Effector memory CD8-positive, alpha-beta T cell (primary cell): ENCODE measurements around the gene PPP2R3C.
A peak's percentile ranks its signal among the peaks of the same experiment; 100 is the strongest.
"Not testable (repeated sequence)": the region's sequence is repeated elsewhere in the genome, so short reads cannot be mapped to it uniquely, and the experiment has no call there.

Experiments used
- ATAC-seq: fragments of 150-1000 bp; cut with Tn5 transposase; replicated peaks from 2 replicates; pipeline ENCODE4 v1.10.0; 2021; ENCODE audit warnings: mild to moderate bottlenecking, moderate library complexity
- DNase-seq, 3 experiments: peaks; one replicate each; pipeline ENCODE4 v3.0.0; 2021
- H3K27ac Mint-ChIP-seq, 2 donors: one replicate each; pipeline ENCODE4 v1.8.0; 2022; ENCODE audit warnings: mild to moderate bottlenecking in 2 of 2, mixed read lengths in 2 of 2, moderate library complexity in 2 of 2
- H3K27me3 Mint-ChIP-seq, 2 donors: one replicate each; pipeline ENCODE4 v1.8.0; 2022; ENCODE audit warnings: mixed read lengths in 2 of 2
- H3K36me3 Mint-ChIP-seq: one replicate; pipeline ENCODE4 v1.8.0; 2022; ENCODE audit warnings: mild to moderate bottlenecking, moderate library complexity, mixed read lengths; ENCODE audit not compliant: insufficient read depth
- H3K4me1 Mint-ChIP-seq, 2 donors: one replicate each; pipeline ENCODE4 v1.8.0; 2022; ENCODE audit warnings: low read depth in 2 of 2, mixed read lengths in 2 of 2
- H3K4me3 Mint-ChIP-seq, 2 donors: one replicate each; pipeline ENCODE4 v1.8.0; 2022; ENCODE audit warnings: mild to moderate bottlenecking in 2 of 2, mixed read lengths in 2 of 2, moderate library complexity in 2 of 2
- H3K9me3 Mint-ChIP-seq, 2 donors: one replicate each; pipeline ENCODE4 v1.8.0; 2022; ENCODE audit warnings: mixed read lengths in 2 of 2
- total RNA-seq, 9 experiments: gene quantifications; one replicate each; lab custom pipeline; 2026; lab: John Stamatoyannopoulos, UW

The PPP2R3C gene
- total RNA-seq: 36.7 to 79.3 (median 56.1) reads per million in 9 experiments

- peak; percentile 83 for ATAC-seq
- H3K36me3 Mint-ChIP-seq: peaks cover 45% of the 10 kb centered on the region
- peak within 1 kb of the TSS; percentile 94 to 98 for H3K4me3 Mint-ChIP-seq
- peak; percentile 85 to 90 (median 87) for DNase-seq
- no peaks in the 10 kb centered on the region for H3K27me3 Mint-ChIP-seq
- peaks cover 43 to 59% of the 10 kb centered on the region in 2 donors for H3K4me1 Mint-ChIP-seq
- H3K9me3 Mint-ChIP-seq: no peaks in the 10 kb centered on the region
- H3K27ac Mint-ChIP-seq: peak within 1 kb of the TSS; percentile 99 to 100
These were observed at the start of gene PPP2R3C, which contains the start of gene PRORP for GRCh38 chr14:35121887-35122695. Gene PPP2R3C, minus strand, starts transcription at chr14:35121990. Its CDS starts 31 bp downstream, at chr14:35121959. Gene PRORP, plus strand, starts transcription at chr14:35122552. Its CDS starts 694 bp downstream, at chr14:35123246.

- no peaks in the 10 kb centered on the region for H3K9me3 Mint-ChIP-seq
- H3K27ac Mint-ChIP-seq: no peak overlapping the region
- DNase-seq: no peak
- H3K36me3 Mint-ChIP-seq: peaks cover 13% of the 10 kb centered on the region
- ATAC-seq: no peak
- peaks cover 2 to 9% of the 10 kb centered on the region in 2 donors for H3K4me1 Mint-ChIP-seq
- H3K27me3 Mint-ChIP-seq: no peaks in the 10 kb centered on the region
- no peak overlapping the region for H3K4me3 Mint-ChIP-seq
These were observed 45.7 kb upstream of the PPP2R3C start for GRCh38 chr14:35167496-35167895.

GRCh38 chr14:35164849-35165248, 43.1 kb upstream of the PPP2R3C start:
- Mint-ChIP-seq H3K4me3 (no peak overlapping the region), H3K36me3 (peaks cover 7% of the 10 kb centered on the region)

GRCh38 chr14:35163384-35163783, 41.6 kb upstream of the PPP2R3C start:
- H3K36me3 Mint-ChIP-seq: peaks cover 7% of the 10 kb centered on the region
- no peak overlapping the region for H3K4me3 Mint-ChIP-seq
- H3K4me1 Mint-ChIP-seq: peaks cover 17 to 33% of the 10 kb centered on the region in 2 donors
- H3K27ac Mint-ChIP-seq: no peak overlapping the region
- no peak for DNase-seq
- H3K27me3 Mint-ChIP-seq: no peaks in the 10 kb centered on the region
- H3K9me3 Mint-ChIP-seq: no peaks in the 10 kb centered on the region
- no peak for ATAC-seq

More at GRCh38 chr14:35164849-35165248, 43.1 kb upstream of the PPP2R3C start:
- DNase-seq (no peak), ATAC-seq (no peak)
- Mint-ChIP-seq H3K4me1 (peaks cover 17 to 30% of the 10 kb centered on the region in 2 donors), H3K27ac (peak overlapping the region in 1 of 2 donors; percentile 83), H3K9me3 (no peaks in the 10 kb centered on the region), H3K27me3 (no peaks in the 10 kb centered on the region)

- DNase-seq (peak; percentile 9 to 22 (median 18)), ATAC-seq (peak; percentile 98)
- Mint-ChIP-seq H3K4me1 (peaks cover 18 to 41% of the 10 kb centered on the region in 2 donors), H3K27me3 (no peaks in the 10 kb centered on the region), H3K4me3 (peak overlapping the region in 1 of 2 donors; percentile 53), H3K9me3 (no peaks in the 10 kb centered on the region), H3K27ac (peak overlapping the region; percentile 42 to 88), H3K36me3 (peaks cover 10% of the 10 kb centered on the region)
These were observed 39.4 kb upstream of the PPP2R3C start for GRCh38 chr14:35161231-35161630.

- no peaks in the 10 kb centered on the region for H3K27me3 Mint-ChIP-seq
- no peaks in the 10 kb centered on the region for H3K9me3 Mint-ChIP-seq
- peaks cover 10% of the 10 kb centered on the region for H3K36me3 Mint-ChIP-seq
- peaks cover 24 to 42% of the 10 kb centered on the region in 2 donors for H3K4me1 Mint-ChIP-seq
- ATAC-seq (no peak), DNase-seq (no peak)
- peak overlapping the region in 1 of 2 donors; percentile 42 for H3K27ac Mint-ChIP-seq
- H3K4me3 Mint-ChIP-seq: peak overlapping the region in 1 of 2 donors; percentile 31
These were observed 38.1 kb upstream of the PPP2R3C start for GRCh38 chr14:35159742-35160409.

- Mint-ChIP-seq H3K27me3 (no peaks in the 10 kb centered on the region), H3K4me3 (no peak overlapping the region), H3K27ac (no peak overlapping the region), H3K9me3 (no peaks in the 10 kb centered on the region), H3K4me1 (peaks cover 30 to 46% of the 10 kb centered on the region in 2 donors), H3K36me3 (peaks cover 3% of the 10 kb centered on the region)
- ATAC-seq (no peak), DNase-seq (no peak)
These were observed 37.3 kb upstream of the PPP2R3C start for GRCh38 chr14:35158951-35159653.

GRCh38 chr14:35158491-35158890, 36.7 kb upstream of the PPP2R3C start:
- Mint-ChIP-seq H3K27me3 (no peaks in the 10 kb centered on the region), H3K36me3 (peaks cover 3% of the 10 kb centered on the region), H3K4me1 (peaks cover 32 to 49% of the 10 kb centered on the region in 2 donors), H3K9me3 (no peaks in the 10 kb centered on the region), H3K27ac (no peak overlapping the region), H3K4me3 (no peak overlapping the region)
- ATAC-seq: no peak
- no peak for DNase-seq

- Mint-ChIP-seq H3K27me3 (no peaks in the 10 kb centered on the region), H3K9me3 (no peaks in the 10 kb centered on the region), H3K27ac (peak overlapping the region; percentile 49 to 75), H3K36me3 (peaks cover 6% of the 10 kb centered on the region), H3K4me1 (peaks cover 24 to 42% of the 10 kb centered on the region in 2 donors), H3K4me3 (peak overlapping the region; percentile 37 to 43)
- ATAC-seq: peak; percentile 85
- DNase-seq: peak in 1 of 3 experiments; percentile 5
These were observed 34.2 kb upstream of the PPP2R3C start for GRCh38 chr14:35155962-35156361.

GRCh38 chr14:35154016-35154415, 32.2 kb upstream of the PPP2R3C start:
- H3K27ac Mint-ChIP-seq: peak overlapping the region; percentile 8 to 23
- H3K4me3 Mint-ChIP-seq: no peak overlapping the region
- H3K27me3 Mint-ChIP-seq: no peaks in the 10 kb centered on the region
- peaks cover 6% of the 10 kb centered on the region for H3K36me3 Mint-ChIP-seq
- H3K9me3 Mint-ChIP-seq: no peaks in the 10 kb centered on the region
- ATAC-seq: no peak
- no peak for DNase-seq
- H3K4me1 Mint-ChIP-seq: peaks cover 17 to 37% of the 10 kb centered on the region in 2 donors

- not testable (repeated sequence) for H3K36me3 Mint-ChIP-seq, H3K9me3 Mint-ChIP-seq
- H3K4me1 Mint-ChIP-seq: peaks cover 17 to 37% of the 10 kb centered on the region in 2 donors
These were observed 30.7 kb upstream of the PPP2R3C start for GRCh38 chr14:35152531-35152930.

GRCh38 chr14:35149239-35149638, 27.4 kb upstream of the PPP2R3C start:
- H3K4me1 Mint-ChIP-seq: peaks cover 5 to 25% of the 10 kb centered on the region in 2 donors
- ATAC-seq (no peak), DNase-seq (no peak)
- no peaks in the 10 kb centered on the region for H3K27me3 Mint-ChIP-seq
- H3K36me3 Mint-ChIP-seq: peaks cover 3% of the 10 kb centered on the region
- H3K27ac Mint-ChIP-seq: no peak overlapping the region
- no peak overlapping the region for H3K4me3 Mint-ChIP-seq
- no peaks in the 10 kb centered on the region for H3K9me3 Mint-ChIP-seq

More at GRCh38 chr14:35152531-35152930, 30.7 kb upstream of the PPP2R3C start:
- not testable (repeated sequence) for ATAC-seq, H3K4me3 Mint-ChIP-seq, H3K27me3 Mint-ChIP-seq, DNase-seq, H3K27ac Mint-ChIP-seq

- DNase-seq (no peak), ATAC-seq (no peak)
- Mint-ChIP-seq H3K4me1 (peaks cover 1 to 18% of the 10 kb centered on the region in 2 donors), H3K4me3 (no peak overlapping the region), H3K27me3 (no peaks in the 10 kb centered on the region), H3K27ac (peak overlapping the region in 1 of 2 donors; percentile 27), H3K36me3 (peaks cover 9% of the 10 kb centered on the region), H3K9me3 (no peaks in the 10 kb centered on the region)
These were observed 25.9 kb upstream of the PPP2R3C start for GRCh38 chr14:35147711-35148110.
